NCI-H82 (cell line): ENCODE measurements around the gene MARK1.

Source experiments
- DNase-seq: peaks from one replicate; lab custom pipeline; 2025; lab: John Stamatoyannopoulos, UW

Gene MARK1

GRCh38 chr1:220527908-220528678 lies at the start of gene MARK1:
Gene MARK1, plus strand, starts transcription at chr1:220528136. Its CDS starts 687 bp downstream, at chr1:220528823.
- peak; percentile 96 for DNase-seq

- no peak for DNase-seq
Measured at GRCh38 chr1:220483700-220484099, 44.2 kb upstream of the MARK1 start.

- DNase-seq = no peak
Measured at GRCh38 chr1:220484135-220484534, 43.8 kb upstream of the MARK1 start.

- no peak for DNase-seq
Measured at GRCh38 chr1:220485131-220485530, 42.8 kb upstream of the MARK1 start.

- DNase-seq = no peak
Measured at GRCh38 chr1:220485791-220486190, 42.1 kb upstream of the MARK1 start.

- no peak for DNase-seq
Measured at GRCh38 chr1:220487297-220487820, 40.6 kb upstream of the MARK1 start.

- DNase-seq = peak; percentile 92
Measured at GRCh38 chr1:220491891-220492290, 36.0 kb upstream of the MARK1 start.

- no peak for DNase-seq
Measured at GRCh38 chr1:220497220-220497947, 30.6 kb upstream of the MARK1 start.

- peak; percentile 56 for DNase-seq
Measured at GRCh38 chr1:220498188-220498587, 29.7 kb upstream of the MARK1 start.

GRCh38 chr1:220500372-220500771 lies 27.6 kb upstream of the MARK1 start:
- no peak for DNase-seq

- no peak for DNase-seq
Measured at GRCh38 chr1:220504329-220504728, 23.6 kb upstream of the MARK1 start.

- DNase-seq = no peak
Measured at GRCh38 chr1:220507085-220507484, 20.9 kb upstream of the MARK1 start.

GRCh38 chr1:220511179-220511578 lies 16.8 kb upstream of the MARK1 start:
- DNase-seq = no peak

- peak; percentile 46 for DNase-seq
Measured at GRCh38 chr1:220511785-220512184, 16.2 kb upstream of the MARK1 start.

GRCh38 chr1:220513834-220514233 lies 14.1 kb upstream of the MARK1 start:
- no peak for DNase-seq

- DNase-seq = no peak
Measured at GRCh38 chr1:220514256-220514655, 13.7 kb upstream of the MARK1 start.

GRCh38 chr1:220516014-220516721 lies 11.8 kb upstream of the MARK1 start:
- DNase-seq = no peak

- DNase-seq = no peak
Measured at GRCh38 chr1:220516722-220517042, 11.3 kb upstream of the MARK1 start.

GRCh38 chr1:220521778-220522177 lies 6.2 kb upstream of the MARK1 start:
- peak; percentile 18 for DNase-seq

GRCh38 chr1:220526294-220526693 lies 1.6 kb upstream of the MARK1 start:
- DNase-seq = peak; percentile 43

GRCh38 chr1:220527279-220527907 lies 543 bp upstream of the MARK1 start:
- DNase-seq = peak; percentile 74
